Stimulated activated CD8-positive, alpha-beta memory T cell treated with anti-CD3 and anti-CD28 coated beads, Interleukin-15, amount 100 ng/mL, for 4 hours (primary cell): Measurements from ENCODE around the gene IVD.
A peak's percentile ranks its signal among the peaks of the same experiment; 100 is the strongest.

Source experiments
- DNase-seq, 2 donors: peaks; one replicate each; pipeline ENCODE4 v3.0.0-alpha.2; 2020; ENCODE audit warnings: low read depth in 2 of 2

The IVD gene

DNA sequence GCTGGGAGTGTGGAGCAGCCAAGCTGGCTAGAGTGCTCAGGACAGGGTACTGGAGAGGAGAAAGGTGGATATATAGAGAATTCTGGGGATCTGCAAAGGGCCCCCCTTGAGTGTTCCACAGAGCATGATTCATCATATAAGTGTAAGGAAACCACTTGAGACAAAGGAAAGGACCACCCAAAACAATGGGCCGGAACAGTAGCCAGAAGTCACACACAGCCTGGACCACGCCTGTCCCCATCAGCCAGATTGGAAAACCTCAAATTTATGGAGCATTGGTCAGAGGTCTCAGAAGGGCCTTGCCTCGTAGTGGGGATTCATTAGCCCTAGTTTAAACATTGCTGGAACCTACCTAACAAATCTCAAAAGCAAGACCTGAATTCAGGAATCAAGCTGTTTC is 28.0 kb upstream of the IVD start:
- no peak for DNase-seq

DNA sequence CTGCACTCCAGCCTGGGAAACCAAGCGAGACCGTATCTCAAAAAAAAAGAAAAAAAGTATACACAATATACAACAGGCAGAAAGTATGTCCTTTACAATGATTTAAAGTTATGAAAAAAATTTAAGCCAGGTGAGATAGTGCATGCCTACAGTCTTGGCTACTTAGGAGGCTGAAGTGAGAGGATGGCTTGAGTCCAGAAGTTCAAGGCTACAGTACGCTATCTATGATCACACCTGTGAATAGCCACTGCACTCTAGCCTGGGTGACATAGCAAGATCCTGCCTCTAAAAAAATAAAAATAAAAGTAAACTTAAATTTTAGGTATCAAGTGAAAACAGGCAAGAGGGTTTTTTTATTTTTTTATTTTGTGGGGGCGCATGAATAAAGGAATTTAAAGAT is 26.2 kb upstream of the IVD start:
- no peak for DNase-seq

DNA sequence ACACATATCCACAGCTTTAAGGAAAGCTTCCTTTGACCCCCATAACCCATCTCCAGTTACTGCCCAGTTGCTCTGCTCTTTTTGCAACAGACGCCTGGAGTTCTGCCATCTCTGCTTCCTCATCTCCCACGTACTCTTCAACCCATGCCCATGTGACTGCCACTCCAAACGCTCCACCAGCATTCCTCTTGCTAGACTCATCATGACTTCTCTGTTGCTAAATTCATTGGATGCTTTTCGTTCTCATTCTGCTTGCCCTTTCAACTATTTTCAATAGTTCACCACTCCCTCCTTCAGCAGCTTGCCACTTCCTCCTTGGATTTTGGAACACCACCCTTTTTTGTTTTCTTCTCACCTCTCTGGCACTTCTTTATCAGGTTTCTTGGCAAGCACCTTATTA is 25.7 kb upstream of the IVD start:
- DNase-seq = no peak

DNA sequence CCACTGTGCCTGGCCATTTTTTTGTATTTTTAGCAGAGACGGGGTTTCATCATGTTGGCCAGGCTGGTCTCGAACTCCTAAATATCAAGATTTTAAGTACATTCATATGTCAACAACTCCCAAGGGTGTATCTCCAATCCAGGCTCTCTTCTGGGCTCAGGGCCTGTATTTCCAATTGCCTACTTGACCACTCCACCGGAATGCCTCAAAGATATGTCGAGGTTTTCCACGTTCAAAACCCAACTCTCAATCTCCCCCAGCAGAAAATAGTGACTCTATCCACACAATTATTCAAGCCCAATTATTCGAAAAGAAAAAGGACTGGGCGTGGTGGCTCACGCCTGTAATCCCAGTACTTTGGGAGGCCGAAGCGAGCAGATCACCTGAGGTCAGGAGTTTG is 25.0 kb upstream of the IVD start:
- DNase-seq = no peak

DNA sequence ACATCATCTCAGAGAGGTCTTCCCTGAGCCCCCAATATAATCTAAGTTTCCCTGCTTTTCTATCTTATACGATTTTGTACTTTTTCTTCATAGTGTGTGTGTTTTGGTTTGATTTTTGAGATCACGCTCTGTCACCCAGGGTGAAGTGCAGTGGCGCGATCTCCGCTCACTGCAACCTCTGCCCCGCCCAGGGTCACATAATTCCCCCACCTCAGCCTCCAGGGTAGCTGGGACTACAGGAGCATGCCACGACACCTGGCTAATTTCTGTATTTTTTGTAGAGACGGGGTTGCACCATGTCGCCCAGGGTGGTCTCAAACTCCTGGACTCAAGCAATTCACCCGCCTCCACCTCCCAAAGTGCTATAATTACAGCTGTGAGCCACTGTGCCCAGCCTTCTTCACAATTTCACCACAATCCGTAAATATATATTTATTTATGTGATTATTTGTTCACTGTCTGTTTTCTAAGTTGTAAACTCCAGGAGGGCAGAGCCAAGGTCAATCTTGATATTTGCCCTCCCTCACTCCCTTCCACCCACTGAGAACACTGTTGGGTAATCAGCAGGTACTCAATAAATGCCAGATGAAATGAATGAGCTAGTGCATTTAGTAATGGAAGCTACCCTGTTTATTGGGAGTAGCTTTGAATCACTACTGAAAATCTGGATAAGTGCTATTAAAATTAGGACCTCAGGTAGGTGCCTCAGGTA is 23.6 kb upstream of the IVD start:
- DNase-seq = no peak

DNA sequence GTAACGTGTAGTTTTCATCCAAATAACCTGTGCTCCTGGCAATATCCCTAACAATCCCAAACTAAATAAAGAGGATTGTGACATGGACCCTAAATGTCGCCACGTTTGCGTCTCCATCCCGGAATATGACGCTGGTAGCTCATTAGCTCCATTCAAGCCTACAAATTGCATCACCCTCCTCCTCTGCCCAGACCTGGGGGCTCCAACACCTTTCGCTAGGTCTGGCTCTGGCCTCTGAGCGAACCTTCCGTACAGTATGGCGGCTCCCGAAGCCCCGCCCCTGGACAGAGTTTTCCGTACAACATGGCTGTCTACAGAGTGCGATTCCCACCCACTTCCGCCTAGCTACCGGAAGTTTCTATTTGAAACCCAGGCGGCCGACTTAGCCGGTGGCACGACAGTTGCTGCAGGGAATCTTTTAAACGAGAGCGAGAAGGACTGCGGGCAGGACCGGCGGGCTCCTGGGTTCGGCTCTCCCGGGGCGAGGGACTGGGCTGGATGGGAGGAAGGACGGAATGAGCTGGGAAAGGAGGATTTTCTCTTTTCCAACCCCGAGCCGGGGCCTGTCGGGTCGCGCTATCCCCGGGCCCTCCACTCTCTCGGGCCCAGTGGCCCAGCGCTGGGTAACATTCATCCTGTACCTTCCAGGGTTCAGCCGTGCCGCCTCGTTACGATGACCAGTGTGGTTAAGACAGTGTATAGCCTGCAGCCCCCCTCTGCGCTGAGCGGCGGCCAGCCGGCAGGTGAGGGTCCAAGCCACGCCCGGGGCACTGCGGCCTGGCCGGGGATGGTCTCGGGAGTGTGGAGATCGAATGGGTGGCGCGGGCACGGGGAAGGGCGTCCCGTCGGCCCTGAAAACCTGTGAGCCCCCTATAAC is 22.8 kb upstream of the IVD start, which contains the start of gene KNSTRN:
Gene KNSTRN (plus strand): TSS at position 142 of the 877 bp plus-strand sequence. CDS start 115 bp downstream, at position 257.
- peak; percentile 72 to 88 for DNase-seq

DNA sequence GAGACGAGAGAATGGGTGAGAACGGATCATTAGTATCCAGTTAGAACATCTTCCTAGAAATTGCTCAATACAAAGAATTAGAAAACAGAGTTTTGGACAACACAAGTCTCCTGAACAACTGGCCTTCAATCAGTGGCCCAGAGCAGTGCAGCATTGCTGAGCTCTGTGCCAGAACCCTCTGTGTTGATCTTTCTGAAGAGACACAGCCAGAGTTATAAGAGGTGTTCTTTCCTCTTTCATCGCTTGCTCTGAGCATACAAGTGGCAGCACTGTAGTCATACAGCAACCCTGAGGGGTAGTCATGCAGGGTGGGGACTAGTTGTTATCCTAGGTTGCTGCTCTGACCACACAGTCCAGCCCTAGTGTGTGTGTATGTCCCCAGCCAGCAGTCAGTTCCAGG is 19.1 kb upstream of the IVD start:
- no peak for DNase-seq

DNA sequence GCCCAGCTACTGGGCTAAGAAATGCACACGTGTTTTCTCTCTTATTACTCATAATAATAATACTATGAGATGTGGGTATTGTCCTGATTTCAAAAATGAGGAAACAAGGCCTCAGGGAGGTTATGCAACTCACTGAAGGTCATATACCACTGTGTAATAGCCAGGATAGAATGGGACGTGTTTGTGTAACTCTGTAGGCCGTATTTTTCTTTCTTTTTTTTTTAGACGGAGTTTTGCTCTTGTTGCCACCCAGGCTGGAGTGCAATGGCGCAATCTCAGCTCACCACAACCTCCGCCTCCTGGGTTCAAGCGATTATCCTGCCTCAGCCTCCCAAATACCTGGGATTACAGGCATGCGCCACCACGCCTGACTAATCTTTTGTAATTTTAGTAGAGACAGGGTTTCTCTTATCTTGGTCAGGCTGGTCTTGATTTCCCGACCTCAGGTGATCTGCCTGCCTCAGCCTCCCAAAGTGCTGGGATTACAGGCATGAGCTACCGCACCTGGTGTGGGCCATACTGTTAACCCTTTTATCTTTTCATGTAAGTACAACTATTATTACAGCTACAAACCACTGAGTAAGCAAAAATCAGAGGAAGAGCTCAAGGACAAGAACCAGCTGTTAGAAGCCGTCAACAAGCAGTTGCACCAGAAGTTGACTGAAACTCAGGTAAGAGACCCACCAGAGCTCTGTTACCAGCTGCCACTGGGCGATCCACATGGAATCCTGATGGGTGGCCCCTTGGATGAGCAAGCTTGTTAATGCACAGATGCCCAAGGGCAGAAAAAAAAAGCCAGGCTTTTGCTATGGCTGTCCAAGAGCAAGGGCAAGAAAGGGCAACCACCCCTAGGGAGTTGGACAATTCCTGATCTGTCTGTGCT is 16.4 kb upstream of the IVD start:
- DNase-seq = no peak

DNA sequence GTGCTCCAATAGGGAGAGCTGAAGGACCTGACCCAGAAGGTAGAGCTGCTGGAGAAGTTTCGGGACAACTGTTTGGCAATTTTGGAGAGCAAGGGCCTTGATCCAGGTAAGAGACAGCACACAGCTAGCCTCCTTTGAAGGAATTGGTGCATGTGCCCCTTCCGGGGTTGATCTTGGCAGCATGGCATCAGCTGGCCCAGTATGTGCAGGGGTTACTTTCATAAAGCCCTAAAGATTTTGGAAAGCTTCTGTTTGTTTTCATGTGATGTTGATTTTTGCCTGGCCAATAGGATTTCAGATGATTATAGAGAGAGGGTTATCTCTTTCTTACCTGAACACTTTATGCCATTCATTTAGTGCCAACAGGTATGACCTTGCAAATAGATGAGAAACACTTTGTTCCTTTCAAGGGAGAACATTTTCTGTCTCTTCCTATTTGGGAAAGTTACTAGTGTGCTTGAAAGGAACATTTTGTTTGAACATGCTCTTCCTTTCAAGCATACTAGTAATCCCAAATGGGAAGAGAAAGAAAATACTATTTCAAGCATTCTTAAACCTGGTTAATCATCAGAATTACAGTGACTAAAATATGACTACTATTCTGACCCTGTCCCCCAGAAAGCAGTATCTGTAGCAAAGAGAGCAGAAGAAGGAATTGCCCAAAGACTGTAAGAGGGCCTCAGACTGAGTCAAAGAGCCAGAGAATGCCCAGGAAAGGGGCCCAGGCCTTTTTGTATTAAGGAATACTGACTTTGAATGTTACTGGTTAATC is 15.6 kb upstream of the IVD start:
- no peak for DNase-seq

DNA sequence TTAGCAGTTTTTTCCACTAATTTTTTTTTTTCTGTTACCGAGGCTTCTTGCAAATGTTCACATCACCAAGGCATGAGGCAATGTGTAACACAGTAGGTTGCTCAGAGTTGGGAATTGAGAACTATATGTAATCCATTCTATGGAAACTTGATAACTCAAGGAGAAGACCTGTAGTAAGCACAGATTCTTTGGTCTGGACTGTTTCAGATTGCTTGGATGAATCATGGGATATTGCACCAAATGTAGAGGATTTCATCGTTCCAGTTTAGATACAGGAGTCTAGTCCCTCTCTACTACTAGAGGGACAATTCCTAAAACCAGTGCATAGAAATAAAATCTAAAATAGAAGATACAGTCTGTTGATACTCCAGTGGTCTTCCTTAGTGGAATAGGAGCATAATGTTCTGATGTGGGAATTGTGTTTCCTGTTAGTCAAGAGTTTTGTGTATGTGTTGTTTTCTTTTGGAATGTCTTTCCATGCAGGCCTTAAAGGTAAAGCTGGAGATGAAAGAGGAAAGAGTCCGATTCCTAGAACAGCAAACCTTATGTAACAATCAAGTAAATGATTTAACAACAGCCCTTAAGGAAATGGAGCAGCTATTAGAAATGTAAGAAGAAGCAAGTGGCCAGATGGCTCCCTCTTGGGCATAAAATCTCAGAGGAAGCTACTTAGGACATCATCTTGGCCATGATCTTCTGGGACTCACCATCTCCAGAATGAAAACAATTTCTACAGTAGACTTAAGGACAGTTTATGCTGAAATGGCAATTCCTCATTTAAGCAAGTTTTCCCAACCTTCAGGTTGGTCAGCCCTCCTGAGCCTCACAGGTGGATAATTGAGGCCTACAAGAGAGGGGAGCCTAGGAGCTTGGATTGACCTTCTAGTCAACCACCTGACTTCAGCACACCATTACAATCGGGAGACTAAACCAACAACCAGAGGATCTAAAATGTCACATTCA is 12.3 kb upstream of the IVD start:
- DNase-seq = no peak

DNA sequence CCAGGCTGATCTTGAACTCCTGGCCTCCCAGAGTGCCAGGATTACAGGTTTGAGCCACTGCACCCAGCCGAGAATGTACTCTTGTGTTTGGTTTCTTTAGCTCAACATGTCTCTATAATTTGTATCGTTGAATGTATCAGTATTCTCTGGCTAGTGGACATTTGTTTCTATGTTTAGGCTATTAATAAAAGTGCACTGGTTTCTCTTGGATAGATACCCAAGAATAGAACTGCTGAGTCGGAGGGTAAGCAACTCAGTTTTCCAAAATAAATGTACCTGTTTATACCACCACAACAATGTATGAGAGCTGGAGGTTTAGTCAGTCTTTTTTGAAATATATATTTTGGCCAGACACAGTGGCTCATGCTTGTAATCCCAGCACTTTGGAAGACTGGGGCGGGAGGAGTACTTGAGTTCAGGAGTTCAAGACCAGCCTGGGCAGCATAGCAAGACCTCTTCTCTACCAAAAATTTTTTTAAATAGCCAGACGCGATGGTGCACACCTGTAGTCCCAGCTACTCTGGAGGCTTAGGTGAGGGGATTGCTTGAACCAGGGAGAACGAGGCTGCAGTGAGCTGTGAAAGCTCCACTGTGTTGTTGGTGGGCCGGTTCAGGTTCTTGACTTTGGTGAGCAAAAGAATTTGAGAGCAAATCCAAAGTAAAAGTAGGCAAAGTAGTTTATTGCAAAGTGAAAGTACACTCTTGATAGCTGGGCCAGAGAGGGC is 7.7 kb upstream of the IVD start:
- no peak for DNase-seq

DNA sequence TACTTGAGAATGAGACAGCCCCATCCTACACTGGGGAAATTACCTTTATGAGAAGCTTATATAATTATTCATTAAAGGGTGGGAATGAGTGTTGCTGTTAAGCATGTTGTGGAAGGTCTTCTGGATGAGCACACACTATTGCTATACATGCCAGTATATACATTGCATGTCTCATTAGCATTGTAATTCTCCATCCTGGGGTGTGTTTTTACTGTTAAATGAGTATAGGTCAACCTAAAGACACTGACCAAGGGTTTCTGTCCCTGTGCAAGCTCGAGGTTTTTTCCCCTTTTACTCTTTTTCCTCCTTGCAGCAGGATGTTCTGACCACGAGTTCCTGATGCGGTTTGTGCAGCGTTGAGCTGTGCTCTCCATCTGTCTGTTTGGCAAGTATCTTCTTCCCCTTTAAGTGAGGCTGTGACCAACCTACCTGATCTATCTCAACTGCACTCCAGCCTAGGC is 7.2 kb upstream of the IVD start:
- no peak for DNase-seq

DNA sequence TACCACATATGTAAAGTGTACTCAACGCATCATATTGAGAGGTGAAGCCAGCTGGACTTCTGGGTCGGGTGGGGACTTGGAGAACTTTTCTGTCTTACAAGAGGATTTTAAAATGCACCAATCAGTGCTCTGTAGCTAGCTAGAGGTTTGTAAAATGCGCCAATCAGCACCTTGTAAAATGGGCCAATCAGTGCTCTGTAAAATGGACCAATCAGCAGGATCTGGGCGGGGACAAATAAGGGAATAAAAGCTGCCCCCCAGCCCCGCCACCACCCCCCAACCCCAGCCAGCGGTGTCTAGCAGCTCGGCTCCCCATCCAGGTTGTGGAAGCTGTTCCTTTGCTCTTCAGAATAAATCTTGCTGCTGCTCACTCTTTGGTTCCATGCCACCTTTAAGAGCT is 6.2 kb upstream of the IVD start:
- DNase-seq = no peak

DNA sequence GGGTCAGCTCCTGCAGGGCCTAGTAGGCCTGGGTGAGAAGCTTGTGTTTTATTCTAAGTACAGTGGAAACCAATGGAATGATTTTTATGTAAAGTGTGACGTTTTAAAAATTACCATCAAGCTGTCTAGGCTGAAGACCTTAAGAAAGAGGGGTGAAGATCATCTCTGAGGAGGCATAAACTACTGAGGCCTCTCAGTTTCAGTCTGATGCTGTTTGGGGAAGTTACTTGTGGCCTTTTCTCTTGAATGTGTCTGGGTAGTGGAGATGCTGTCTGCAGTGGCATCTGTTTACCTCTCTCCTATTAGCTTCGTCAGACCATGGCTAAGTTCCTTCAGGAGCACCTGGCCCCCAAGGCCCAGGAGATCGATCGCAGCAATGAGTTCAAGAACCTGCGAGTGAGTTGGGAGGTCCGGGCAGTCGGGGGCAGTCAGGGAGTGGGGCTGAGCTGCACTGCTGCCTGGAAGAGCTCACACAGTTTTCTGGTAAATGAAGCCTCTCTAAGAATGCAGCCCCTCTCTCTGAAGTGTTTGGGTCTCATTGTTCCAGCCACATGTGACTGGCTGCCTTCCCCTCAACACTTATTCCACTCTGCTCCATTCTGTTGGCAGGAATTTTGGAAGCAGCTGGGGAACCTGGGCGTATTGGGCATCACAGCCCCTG is 1.9 kb downstream of the IVD start:
- no peak for DNase-seq

DNA sequence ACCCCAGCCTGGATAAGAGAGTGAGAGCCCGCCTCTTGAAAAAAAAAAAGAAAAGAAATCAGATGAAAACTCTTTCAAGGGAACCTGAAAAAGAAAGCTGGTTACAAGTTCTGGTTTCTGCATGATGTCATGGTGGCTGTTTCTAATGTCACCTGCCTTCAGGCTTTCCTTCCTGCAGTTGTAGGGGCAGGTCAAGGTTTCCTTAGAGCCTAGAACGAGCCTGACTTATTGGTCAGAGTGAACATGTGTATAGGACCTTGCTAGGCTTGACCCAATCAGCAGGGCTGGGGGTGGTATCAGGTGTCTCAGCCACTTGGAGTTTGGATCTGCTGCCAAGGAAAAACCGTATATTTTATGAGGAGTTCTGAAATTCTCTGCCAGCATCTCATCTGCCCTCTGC is 3.8 kb downstream of the IVD start:
- no peak for DNase-seq

DNA sequence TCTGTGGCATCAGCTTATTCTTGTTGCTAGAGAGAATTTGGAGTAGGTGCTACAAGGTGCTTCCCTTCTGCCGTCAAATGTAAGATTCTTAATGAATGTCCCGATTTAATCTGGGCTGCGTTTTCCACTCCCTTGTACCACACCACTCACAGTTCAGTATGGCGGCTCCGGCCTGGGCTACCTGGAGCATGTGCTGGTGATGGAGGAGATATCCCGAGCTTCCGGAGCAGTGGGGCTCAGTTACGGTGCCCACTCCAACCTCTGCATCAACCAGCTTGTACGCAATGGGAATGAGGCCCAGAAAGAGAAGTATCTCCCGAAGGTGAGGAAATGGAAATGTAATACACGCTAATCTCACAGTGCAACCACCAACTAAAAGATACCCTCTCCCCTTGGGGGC is 4.9 kb downstream of the IVD start:
- DNase-seq = no peak

DNA sequence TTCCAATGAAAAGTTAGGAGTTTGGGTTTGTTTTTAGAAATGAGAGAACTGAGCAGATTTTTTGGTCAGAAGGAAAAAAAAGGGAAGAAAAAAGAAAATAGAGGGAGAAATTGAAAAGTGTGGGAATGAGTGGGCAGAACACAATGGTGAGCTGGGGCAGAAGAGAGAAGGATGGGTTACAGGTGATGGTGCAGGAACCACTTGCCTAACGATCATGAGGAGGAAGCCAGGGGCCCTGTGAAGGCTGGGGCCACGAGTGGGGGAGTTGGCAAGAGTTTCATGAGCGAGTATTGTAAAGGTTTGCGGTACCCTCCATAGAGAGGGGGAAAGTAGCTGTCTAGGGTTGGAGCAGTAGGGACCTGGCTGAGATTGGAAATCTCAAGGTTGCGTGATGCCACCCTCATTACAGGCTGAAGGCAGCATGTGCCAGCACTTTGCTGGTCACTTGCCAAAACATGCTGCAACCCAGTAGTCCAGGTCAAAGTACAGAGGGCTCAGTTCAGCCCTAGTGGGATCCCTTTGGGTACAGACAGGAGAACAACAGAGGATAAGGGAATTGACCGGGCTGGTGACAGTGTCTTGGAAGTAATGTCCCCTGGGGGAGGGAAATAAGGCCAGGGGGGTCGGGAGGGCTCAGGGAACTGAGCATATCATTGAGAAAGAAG is 6.6 kb downstream of the IVD start:
- DNase-seq = no peak

DNA sequence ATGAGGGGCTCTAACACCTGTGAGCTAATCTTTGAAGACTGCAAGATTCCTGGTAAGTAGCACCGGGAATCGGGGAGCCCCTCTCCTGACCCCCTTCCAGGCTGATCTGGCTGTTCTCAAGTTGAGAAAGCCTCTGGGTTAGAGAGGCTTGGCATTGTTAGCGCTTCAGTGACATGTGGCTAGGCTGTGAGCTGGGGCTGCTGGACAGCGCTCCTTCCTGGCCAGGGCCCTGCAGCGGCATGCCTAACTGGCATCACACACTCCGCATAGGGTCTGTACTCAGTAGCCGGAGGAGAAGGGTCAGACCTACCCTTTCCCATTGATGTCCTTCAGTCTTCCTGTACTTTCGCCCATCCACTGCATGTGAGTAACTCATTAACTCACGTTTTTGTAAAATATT is 7.4 kb downstream of the IVD start:
- no peak for DNase-seq
